ENCODE results near the gene KATNAL1.
"Not testable (repeated sequence)": the region's sequence is repeated elsewhere in the genome, so short reads cannot be mapped to it uniquely, and the experiment has no call there.

DNA sequence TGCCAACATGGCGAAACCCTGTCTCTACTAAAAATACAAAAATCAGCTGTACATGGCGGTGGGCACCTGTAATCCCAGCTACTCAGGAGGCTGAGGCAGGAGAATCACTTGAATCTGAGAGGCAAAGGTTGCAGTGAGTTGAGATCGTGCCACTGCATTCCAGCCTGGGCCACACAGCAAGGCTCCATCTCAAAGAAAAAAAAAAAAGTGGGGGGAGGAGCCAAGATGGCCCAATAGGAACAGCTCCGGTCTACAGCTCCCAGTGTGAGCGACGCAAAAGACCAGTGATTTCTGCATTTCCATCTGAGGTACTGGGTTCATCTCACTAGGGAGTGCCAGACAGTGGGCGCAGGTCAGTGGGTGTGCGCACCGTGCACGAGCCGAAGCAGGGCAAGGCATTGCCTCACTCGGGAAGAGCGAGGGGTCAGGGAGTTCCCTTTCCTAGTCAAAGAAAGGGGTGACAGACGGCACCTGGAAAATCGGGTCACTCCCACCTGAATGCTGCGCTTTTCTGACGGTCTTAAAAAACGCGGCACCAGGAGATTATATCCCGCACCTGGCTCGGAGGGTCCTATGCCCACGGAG lies 48.1 kb downstream of the KATNAL1 start:
- TF ChIP-seq, protein P1, sequence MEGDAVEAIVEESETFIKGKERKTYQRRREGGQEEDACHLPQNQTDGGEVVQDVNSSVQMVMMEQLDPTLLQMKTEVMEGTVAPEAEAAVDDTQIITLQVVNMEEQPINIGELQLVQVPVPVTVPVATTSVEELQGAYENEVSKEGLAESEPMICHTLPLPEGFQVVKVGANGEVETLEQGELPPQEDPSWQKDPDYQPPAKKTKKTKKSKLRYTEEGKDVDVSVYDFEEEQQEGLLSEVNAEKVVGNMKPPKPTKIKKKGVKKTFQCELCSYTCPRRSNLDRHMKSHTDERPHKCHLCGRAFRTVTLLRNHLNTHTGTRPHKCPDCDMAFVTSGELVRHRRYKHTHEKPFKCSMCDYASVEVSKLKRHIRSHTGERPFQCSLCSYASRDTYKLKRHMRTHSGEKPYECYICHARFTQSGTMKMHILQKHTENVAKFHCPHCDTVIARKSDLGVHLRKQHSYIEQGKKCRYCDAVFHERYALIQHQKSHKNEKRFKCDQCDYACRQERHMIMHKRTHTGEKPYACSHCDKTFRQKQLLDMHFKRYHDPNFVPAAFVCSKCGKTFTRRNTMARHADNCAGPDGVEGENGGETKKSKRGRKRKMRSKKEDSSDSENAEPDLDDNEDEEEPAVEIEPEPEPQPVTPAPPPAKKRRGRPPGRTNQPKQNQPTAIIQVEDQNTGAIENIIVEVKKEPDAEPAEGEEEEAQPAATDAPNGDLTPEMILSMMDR (IDR thresholded peaks at IDR 0.05; ENCODE audit: insufficient read depth, low read depth, low read length): not testable (repeated sequence)
- not testable (repeated sequence) for TF ChIP-seq EZH2 (IDR thresholded peaks at IDR 0.05; ENCODE audit: insufficient read depth, low read length)
